HepG2 (cell line): ENCODE measurements around the gene DAZAP1. TPM values are rescaled to one million over a fixed set of nuclear protein-coding genes. Genes with fewer than 3 reads are reported as not detected.

ENCODE experiments used
- BORCS8-MEF2B ChIP-seq: sonication (generic); formaldehyde crosslinking; IDR thresholded peaks from 2 replicates; pipeline ENCODE4 v1.8.0; 2022; ENCODE audit warnings: mild to moderate bottlenecking, missing genetic modification reagents
- HMGXB4 ChIP-seq, 2 experiments: sonication (generic) in 1 of 2; formaldehyde crosslinking in 1 of 2; IDR thresholded peaks; 2 replicates each; pipeline versions ENCODE4 v1.4.0 to v1.6.1; 2018 to 2020; ENCODE audit warnings: missing genetic modification reagents in 2 of 2, borderline replicate concordance in 1 of 2, low read depth in 1 of 2, mild to moderate bottlenecking in 1 of 2, missing biosample characterization in 1 of 2
- HNF1A ChIP-seq, 2 experiments: sonication (generic) in 1 of 2; formaldehyde crosslinking in 1 of 2; IDR thresholded peaks; 2 replicates each; pipeline versions ENCODE4 v1.4.0 to v1.6.1; 2016 to 2020; ENCODE audit warnings: borderline replicate concordance in 1 of 2, low read depth in 1 of 2, mild to moderate bottlenecking in 1 of 2, missing genetic modification reagents in 1 of 2
- HNF4G ChIP-seq, 2 experiments: sonication (generic) in 1 of 2; formaldehyde crosslinking in 1 of 2; IDR thresholded peaks; 2 replicates each; pipeline versions ENCODE4 v1.4.0 to v1.6.1; 2011 to 2020; ENCODE audit warnings: borderline replicate concordance in 2 of 2, low read depth in 2 of 2, mild to moderate bottlenecking in 2 of 2, low read length in 1 of 2, missing genetic modification reagents in 1 of 2, moderate library complexity in 1 of 2
- HNRNPLL ChIP-seq: fragments of 200-400 bp; formaldehyde crosslinking; IDR thresholded peaks from 2 replicates; pipeline ENCODE4 v1.6.1; 2017; ENCODE audit warnings: mild to moderate bottlenecking, low read depth, low read length; ENCODE audit not compliant: poor library complexity, severe bottlenecking
- MTA1 ChIP-seq: sonication (generic); formaldehyde crosslinking; IDR thresholded peaks from 2 replicates; pipeline ENCODE4 v1.4.0; 2020; ENCODE audit warnings: missing genetic modification reagents, mild to moderate bottlenecking, borderline replicate concordance
- MZF1 ChIP-seq: sonication (generic); formaldehyde crosslinking; IDR thresholded peaks from 2 replicates; pipeline ENCODE4 v1.8.1; 2023; ENCODE audit warnings: mild to moderate bottlenecking, missing genetic modification reagents, borderline replicate concordance
- POGK ChIP-seq: sonication (generic); formaldehyde crosslinking; conservative IDR thresholded peaks from 2 replicates; pipeline ENCODE4 v1.8.0; 2022; ENCODE audit warnings: mild to moderate bottlenecking, moderate library complexity, missing genetic modification reagents
- RBFOX2 ChIP-seq: fragments of 200-400 bp; formaldehyde crosslinking; IDR thresholded peaks from 2 replicates; pipeline ENCODE4 v1.6.1; 2017; ENCODE audit warnings: low read depth, mild to moderate bottlenecking, low read length
- RFX5 ChIP-seq: IDR thresholded peaks from 2 replicates; pipeline ENCODE4 v1.6.1; 2011; ENCODE audit warnings: low read depth, low read length, improper control_type of control experiment
- RORA ChIP-seq: sonication (generic); formaldehyde crosslinking; IDR thresholded peaks from 2 replicates; pipeline ENCODE4 v1.5.0; 2020; ENCODE audit warnings: mild to moderate bottlenecking, missing genetic modification reagents, moderate library complexity
- THAP8 ChIP-seq: sonication (generic); formaldehyde crosslinking; IDR thresholded peaks from 2 replicates; pipeline ENCODE4 v1.5.1; 2020; ENCODE audit warnings: missing genetic modification reagents, mild to moderate bottlenecking, borderline replicate concordance
- ZBTB7B ChIP-seq: sonication (generic); formaldehyde crosslinking; IDR thresholded peaks from 2 replicates; pipeline ENCODE4 v1.4.0; 2020; ENCODE audit warnings: missing genetic modification reagents
- ZMAT3 ChIP-seq: sonication (generic); formaldehyde crosslinking; conservative IDR thresholded peaks from 2 replicates; pipeline ENCODE4 v1.7.0; 2021; ENCODE audit warnings: missing genetic modification reagents
- ZNF607 ChIP-seq: sonication (generic); formaldehyde crosslinking; IDR thresholded peaks from 2 replicates; pipeline ENCODE4 v1.5.1; 2020; ENCODE audit warnings: missing genetic modification reagents, mild to moderate bottlenecking, borderline replicate concordance
- ZNF777 ChIP-seq: sonication (generic); formaldehyde crosslinking; IDR thresholded peaks from 2 replicates; pipeline ENCODE4 v1.4.0; 2020; ENCODE audit warnings: missing genetic modification reagents
- ZNF883 ChIP-seq: sonication (generic); formaldehyde crosslinking; IDR thresholded peaks from 2 replicates; pipeline ENCODE4 v1.5.1; 2020; ENCODE audit warnings: mild to moderate bottlenecking, missing genetic modification reagents; ENCODE audit errors: not compliant biosample characterization
- polyA plus RNA-seq, 8 experiments: library from polyadenylated mRNA; depleted of rRNA in 3 of 8; stranded (reverse) in 7 of 8; unstranded in 1 of 8; fragments of >200 nt; fragmentation: Illumina TruSeq in 4 of 8; extraction: Trizol in 4 of 8; gene quantifications; 2 replicates each; pipeline versions ENCODE4 v1.2.1 to v1.2.3, GENCODE V29; 2011 to 2016; ENCODE audit warnings: low read depth in 4 of 8, missing spikeins in 1 of 8, mixed read lengths in 1 of 8; ENCODE audit not compliant: insufficient read depth in 1 of 8
- total RNA-seq, 5 experiments: library from RNA; depleted of rRNA; stranded (reverse); fragments of >200 nt; fragmentation: Illumina TruSeq; extraction: Trizol; gene quantifications; 2 replicates each; pipeline ENCODE4 v1.2.3, GENCODE V29; 2016; ENCODE audit warnings: low read depth in 1 of 5

DAZAP1 gene
- total and polyA plus RNA-seq, 2 of the 13 experiments (the other 11 are each of a cell fraction or from before 2014, with no cell fraction given): 63.3 to 79.2 TPM

GRCh38 chr19:1401138-1401888 lies 6.1 kb upstream of the DAZAP1 start, which contains the start of gene GAMT (continued):
- no peak for TF ChIP-seq HNF1A (IDR thresholded peaks at IDR 0.05; ENCODE audit: low read depth)
- peak; percentile 5; the same call in 1 of the 2 replicates for TF ChIP-seq HNF1A (CRISPR knock-in tag; IDR thresholded peaks at IDR 0.05; ENCODE audit: borderline replicate concordance)
- TF ChIP-seq ZNF883 (CRISPR knock-in tag): peak; percentile 53
- peak in 1 of 2 experiments; percentile 41; a peak in 1 of 4 replicates for TF ChIP-seq HMGXB4 (CRISPR knock-in tag; IDR thresholded peaks at IDR 0.05; ENCODE audit: borderline replicate concordance in 1 of 2, low read depth in 1 of 2)
- 0 out of 2 replicates have a peak, but pooled peaks have one; percentile 73 for TF ChIP-seq THAP8 (CRISPR knock-in tag)
- no peak for TF ChIP-seq RORA (CRISPR knock-in tag)
- TF ChIP-seq BORCS8-MEF2B (CRISPR knock-in tag): 0 out of 2 replicates have a peak, but pooled peaks have one; percentile 7
- TF ChIP-seq MTA1 (CRISPR knock-in tag): peak; percentile 22; the same call in 1 of the 2 replicates
- TF ChIP-seq RBFOX2: peak; percentile 93
- TF ChIP-seq ZNF607 (CRISPR knock-in tag): peak; percentile 84; the same call in 1 of the 2 replicates
- TF ChIP-seq RFX5: no peak
- no peak for TF ChIP-seq MZF1 (CRISPR knock-in tag)
- TF ChIP-seq ZBTB7B (CRISPR knock-in tag): peak; percentile 75; the same call in 1 of the 2 replicates
- TF ChIP-seq HNRNPLL: peak; percentile 39
- TF ChIP-seq HNF4G (IDR thresholded peaks at IDR 0.05; ENCODE audit: borderline replicate concordance, low read depth, low read length): peak; percentile 29; the same call in 1 of the 2 replicates
- TF ChIP-seq HNF4G (CRISPR knock-in tag; IDR thresholded peaks at IDR 0.05; ENCODE audit: borderline replicate concordance, low read depth): no peak
- 0 out of 2 replicates have a peak, but pooled peaks have one; percentile 47 for TF ChIP-seq ZMAT3 (CRISPR knock-in tag)
- peak; percentile 70 for TF ChIP-seq ZNF777 (CRISPR knock-in tag)
- TF ChIP-seq POGK (CRISPR knock-in tag): no peak
- TF ChIP-seq, all 625 proteins: peak for 81
